ENCODE results near the gene TNNI3. TPM values are rescaled to one million over a fixed set of nuclear protein-coding genes. Genes with fewer than 3 reads are reported as not detected.
"Not testable (repeated sequence)": the region's sequence is repeated elsewhere in the genome, so short reads cannot be mapped to it uniquely, and the experiment has no call there.

The TNNI3 gene
- polyA plus RNA-seq (2013, experiment 1 of 2): 1.3 TPM
- 1.1 TPM for polyA plus RNA-seq (2013, experiment 2 of 2)

- Histone ChIP-seq H3K4me3 (ENCODE audit: extremely low read depth, insufficient read depth, low read length, poor library complexity, severe bottlenecking) (no peak within 1 kb of the TSS), H3K27ac (ENCODE audit: low read depth, low read length, severe bottlenecking) (peak within 1 kb of the TSS; percentile 33), H3K36me3 (ENCODE audit: control insufficient read depth, insufficient read depth, low read length) (no peaks in the 10 kb centered on the region), H3K4me1 (ENCODE audit: control insufficient read depth, insufficient read depth, low read length, poor library complexity, severe bottlenecking) (peaks cover 17% of the 10 kb centered on the region), H3K9me3 (ENCODE audit: control insufficient read depth, low read length) (no peaks in the 10 kb centered on the region)
- 87 to 93% methylated on average over 21 to 26 of the region's 39 CpGs for WGBS, 2 experiments (ENCODE audit: insufficient coverage in 2 of 2)
Measured at GRCh38 chr19:55157064-55157908, at the start of gene TNNI3. TSS of gene TNNI3 (minus strand) at chr19:55157732. CDS start at chr19:55157589, 143 bp downstream.

DNA sequence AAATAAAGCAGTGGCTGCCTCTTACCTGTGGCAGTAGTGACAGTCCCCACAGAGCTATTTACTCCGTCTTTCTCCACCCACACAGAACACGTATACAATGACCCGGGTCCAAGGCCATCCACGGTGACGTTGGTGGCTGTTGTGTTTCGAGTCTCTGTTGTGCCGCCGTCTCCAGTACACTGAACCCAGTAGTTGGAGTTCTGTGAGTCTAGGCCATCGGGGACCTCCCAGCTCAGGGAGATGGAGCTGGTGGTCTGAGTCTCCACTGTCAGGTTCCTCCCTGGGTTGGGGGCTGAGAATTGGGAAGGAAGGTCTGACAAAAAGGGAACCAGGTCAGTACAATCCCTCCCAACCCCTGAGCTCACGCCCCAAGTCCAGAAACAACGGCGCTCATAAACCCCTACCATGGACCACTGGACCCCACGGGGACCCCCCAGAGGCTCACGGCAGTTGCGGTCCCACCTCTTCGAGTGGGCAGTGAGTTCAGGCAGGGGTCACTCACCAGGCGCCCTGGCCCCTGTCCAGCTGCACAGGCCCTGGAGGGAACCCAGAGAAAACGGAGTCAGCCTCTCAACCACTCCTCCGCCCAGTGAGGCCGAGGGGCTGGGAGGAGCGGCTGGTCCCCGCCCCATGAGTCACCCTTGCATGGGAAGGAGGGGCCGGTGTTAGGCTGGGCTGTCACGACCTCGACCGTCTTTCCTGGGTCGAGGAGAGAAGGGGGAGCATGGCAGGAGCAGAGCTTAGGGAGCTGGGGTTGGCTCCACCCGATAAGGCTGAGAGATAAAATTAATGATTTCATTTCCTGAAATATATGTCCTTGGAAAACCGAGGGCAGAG lies 49.4 kb upstream of the TNNI3 start:
- H3K4me1 ChIP-seq (ENCODE audit: control insufficient read depth, insufficient read depth, low read length, poor library complexity, severe bottlenecking): peaks cover 16% of the 10 kb centered on the region
- no peaks in the 10 kb centered on the region for H3K9me3 ChIP-seq (ENCODE audit: control insufficient read depth, low read length)
- WGBS, 2 experiments (ENCODE audit: insufficient coverage in 2 of 2): 36% methylated on average over 27 of the region's 29 CpGs
- no peak overlapping the region for H3K4me3 ChIP-seq (ENCODE audit: extremely low read depth, insufficient read depth, low read length, poor library complexity, severe bottlenecking)
- H3K27ac ChIP-seq (ENCODE audit: low read depth, low read length, severe bottlenecking): peak overlapping the region; percentile 67
- no peaks in the 10 kb centered on the region for H3K36me3 ChIP-seq (ENCODE audit: control insufficient read depth, insufficient read depth, low read length)

DNA sequence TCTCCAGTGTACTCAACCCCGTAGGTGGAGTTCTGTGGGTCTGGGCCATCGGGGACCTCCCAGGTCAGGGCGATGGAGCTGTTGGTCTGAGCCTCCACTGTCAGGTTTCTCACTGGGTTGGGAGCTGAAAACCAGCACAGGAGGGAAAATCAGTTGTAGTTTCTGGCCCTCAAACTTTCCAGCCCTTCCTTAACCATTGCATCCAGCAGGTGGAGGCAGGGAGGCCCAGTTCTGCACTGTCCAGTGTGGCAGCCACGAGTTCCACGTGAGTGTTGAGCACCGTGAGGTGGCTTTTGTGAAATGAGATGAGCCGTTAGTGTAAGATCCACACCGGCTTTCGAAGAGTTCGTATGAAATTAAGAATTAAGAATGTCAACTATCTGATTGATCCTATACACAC lies 44.7 kb upstream of the TNNI3 start:
- not testable (repeated sequence) for H3K4me3 ChIP-seq (ENCODE audit: extremely low read depth, insufficient read depth, low read length, poor library complexity, severe bottlenecking); H3K27ac ChIP-seq (ENCODE audit: low read depth, low read length, severe bottlenecking); H3K4me1 ChIP-seq (ENCODE audit: control insufficient read depth, insufficient read depth, low read length, poor library complexity, severe bottlenecking); H3K36me3 ChIP-seq (ENCODE audit: control insufficient read depth, insufficient read depth, low read length); H3K9me3 ChIP-seq (ENCODE audit: control insufficient read depth, low read length)
- 47 to 67% methylated on average over 3 to 4 of the region's 10 CpGs for WGBS, 2 experiments (ENCODE audit: insufficient coverage in 2 of 2)

GRCh38 chr19:55199620-55200204 lies 42.2 kb upstream of the TNNI3 start:
- no peak overlapping the region for H3K4me3 ChIP-seq (ENCODE audit: extremely low read depth, insufficient read depth, low read length, poor library complexity, severe bottlenecking)
- no peak overlapping the region for H3K27ac ChIP-seq (ENCODE audit: low read depth, low read length, severe bottlenecking)
- H3K9me3 ChIP-seq (ENCODE audit: control insufficient read depth, low read length): no peaks in the 10 kb centered on the region
- H3K36me3 ChIP-seq (ENCODE audit: control insufficient read depth, insufficient read depth, low read length): no peaks in the 10 kb centered on the region
- no peaks in the 10 kb centered on the region for H3K4me1 ChIP-seq (ENCODE audit: control insufficient read depth, insufficient read depth, low read length, poor library complexity, severe bottlenecking)
- 79 to 82% methylated on average over 3 to 5 of the region's 5 CpGs for WGBS, 2 experiments (ENCODE audit: insufficient coverage in 2 of 2)

GRCh38 chr19:55198651-55199050 lies 41.1 kb upstream of the TNNI3 start:
- Histone ChIP-seq H3K27ac (ENCODE audit: low read depth, low read length, severe bottlenecking) (no peak overlapping the region), H3K4me1 (ENCODE audit: control insufficient read depth, insufficient read depth, low read length, poor library complexity, severe bottlenecking) (no peaks in the 10 kb centered on the region), H3K9me3 (ENCODE audit: control insufficient read depth, low read length) (no peaks in the 10 kb centered on the region), H3K4me3 (ENCODE audit: extremely low read depth, insufficient read depth, low read length, poor library complexity, severe bottlenecking) (no peak overlapping the region), H3K36me3 (ENCODE audit: control insufficient read depth, insufficient read depth, low read length) (no peaks in the 10 kb centered on the region)
- WGBS, 2 experiments (ENCODE audit: insufficient coverage in 2 of 2): 73 to 79% methylated on average over 3 to 5 of the region's 5 CpGs

- Histone ChIP-seq H3K4me1 (ENCODE audit: control insufficient read depth, insufficient read depth, low read length, poor library complexity, severe bottlenecking) (no peaks in the 10 kb centered on the region), H3K4me3 (ENCODE audit: extremely low read depth, insufficient read depth, low read length, poor library complexity, severe bottlenecking) (no peak overlapping the region), H3K36me3 (ENCODE audit: control insufficient read depth, insufficient read depth, low read length) (no peaks in the 10 kb centered on the region), H3K9me3 (ENCODE audit: control insufficient read depth, low read length) (no peaks in the 10 kb centered on the region), H3K27ac (ENCODE audit: low read depth, low read length, severe bottlenecking) (no peak overlapping the region)
- WGBS, 2 experiments (ENCODE audit: insufficient coverage in 2 of 2): 62 to 73% methylated on average over 1 to 2 of the region's 4 CpGs
Measured at GRCh38 chr19:55197528-55197927, 40.0 kb upstream of the TNNI3 start.

GRCh38 chr19:55196803-55197202 lies 39.3 kb upstream of the TNNI3 start:
- Histone ChIP-seq H3K4me3 (ENCODE audit: extremely low read depth, insufficient read depth, low read length, poor library complexity, severe bottlenecking) (no peak overlapping the region), H3K4me1 (ENCODE audit: control insufficient read depth, insufficient read depth, low read length, poor library complexity, severe bottlenecking) (no peaks in the 10 kb centered on the region), H3K27ac (ENCODE audit: low read depth, low read length, severe bottlenecking) (no peak overlapping the region), H3K36me3 (ENCODE audit: control insufficient read depth, insufficient read depth, low read length) (no peaks in the 10 kb centered on the region), H3K9me3 (ENCODE audit: control insufficient read depth, low read length) (no peaks in the 10 kb centered on the region)
- WGBS, 2 experiments (ENCODE audit: insufficient coverage in 2 of 2): 80 to 95% methylated on average over 9 to 10 of the region's 10 CpGs

DNA sequence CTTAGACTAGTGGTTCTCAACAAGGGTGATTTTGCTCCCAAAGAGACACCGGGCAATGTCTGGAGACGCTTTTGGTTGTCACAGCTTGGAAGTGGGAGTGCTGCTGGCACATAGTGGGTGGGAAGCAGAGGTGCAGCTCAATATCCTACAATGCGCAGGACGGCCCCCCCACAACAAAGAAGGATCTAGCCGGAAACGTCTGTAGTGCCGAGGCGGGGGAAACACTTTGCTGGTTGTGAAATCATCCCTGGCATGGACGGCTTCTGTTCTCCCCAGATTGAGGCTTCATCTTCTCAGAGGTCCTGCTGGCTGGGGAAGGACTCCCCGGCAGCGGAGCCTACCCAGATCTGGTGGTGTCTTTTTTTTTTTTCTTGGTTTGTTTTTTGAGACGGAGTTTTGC lies 35.9 kb upstream of the TNNI3 start:
- Histone ChIP-seq H3K9me3 (ENCODE audit: control insufficient read depth, low read length) (no peaks in the 10 kb centered on the region), H3K4me3 (ENCODE audit: extremely low read depth, insufficient read depth, low read length, poor library complexity, severe bottlenecking) (no peak overlapping the region), H3K4me1 (ENCODE audit: control insufficient read depth, insufficient read depth, low read length, poor library complexity, severe bottlenecking) (peaks cover 4% of the 10 kb centered on the region), H3K36me3 (ENCODE audit: control insufficient read depth, insufficient read depth, low read length) (no peaks in the 10 kb centered on the region), H3K27ac (ENCODE audit: low read depth, low read length, severe bottlenecking) (no peak overlapping the region)
- 86 to 93% methylated on average over 5 to 12 of the region's 12 CpGs for WGBS, 2 experiments (ENCODE audit: insufficient coverage in 2 of 2)

GRCh38 chr19:55189403-55189835 lies 31.9 kb upstream of the TNNI3 start:
- Histone ChIP-seq H3K4me3 (ENCODE audit: extremely low read depth, insufficient read depth, low read length, poor library complexity, severe bottlenecking) (no peak overlapping the region), H3K4me1 (ENCODE audit: control insufficient read depth, insufficient read depth, low read length, poor library complexity, severe bottlenecking) (peaks cover 4% of the 10 kb centered on the region), H3K9me3 (ENCODE audit: control insufficient read depth, low read length) (no peaks in the 10 kb centered on the region), H3K36me3 (ENCODE audit: control insufficient read depth, insufficient read depth, low read length) (no peaks in the 10 kb centered on the region), H3K27ac (ENCODE audit: low read depth, low read length, severe bottlenecking) (no peak overlapping the region)
- 67 to 80% methylated on average over 12 to 13 of the region's 15 CpGs for WGBS, 2 experiments (ENCODE audit: insufficient coverage in 2 of 2)

DNA sequence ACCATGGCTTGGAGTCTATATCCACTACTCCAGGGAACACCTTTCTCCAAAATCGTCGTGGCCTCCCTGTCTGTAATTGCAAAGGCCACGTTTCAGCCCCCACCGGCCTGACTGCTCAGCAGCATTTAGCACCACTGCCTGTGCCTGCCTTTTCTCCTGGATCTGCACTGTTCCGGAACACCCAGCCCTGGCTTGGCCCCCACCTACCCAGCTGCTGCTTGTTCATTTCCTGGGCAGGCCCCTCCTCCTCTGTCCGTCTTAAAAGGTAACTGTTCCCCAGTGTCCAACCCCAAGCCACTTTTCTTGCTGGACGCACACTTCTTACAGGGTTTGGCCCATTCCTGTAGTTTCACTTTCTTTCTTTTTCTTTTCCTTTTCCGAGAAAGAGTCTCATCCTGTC lies 31.1 kb upstream of the TNNI3 start:
- WGBS, 2 experiments (ENCODE audit: insufficient coverage in 2 of 2): 82 to 88% methylated on average over 8 of the region's 8 CpGs
- no peak overlapping the region for H3K4me3 ChIP-seq (ENCODE audit: extremely low read depth, insufficient read depth, low read length, poor library complexity, severe bottlenecking)
- H3K9me3 ChIP-seq (ENCODE audit: control insufficient read depth, low read length): no peaks in the 10 kb centered on the region
- H3K27ac ChIP-seq (ENCODE audit: low read depth, low read length, severe bottlenecking): no peak overlapping the region
- H3K36me3 ChIP-seq (ENCODE audit: control insufficient read depth, insufficient read depth, low read length): no peaks in the 10 kb centered on the region
- peaks cover 4% of the 10 kb centered on the region for H3K4me1 ChIP-seq (ENCODE audit: control insufficient read depth, insufficient read depth, low read length, poor library complexity, severe bottlenecking)
